NCI-H2029 (cell line): ENCODE data around the gene ZIC2.
"Not testable (repeated sequence)": the region's sequence is repeated elsewhere in the genome, so short reads cannot be mapped to it uniquely, and the experiment has no call there.

ENCODE experiments used
- DNase-seq: peaks from one replicate; lab custom pipeline; 2025; lab: John Stamatoyannopoulos, UW

The ZIC2 gene

GRCh38 chr13:99981735-99982035 is at the start of gene ZIC2:
Gene ZIC2 (plus strand): TSS chr13:99981784. CDS start chr13:99982065, 281 bp downstream.
- peak; percentile 28 for DNase-seq

GRCh38 chr13:99932912-99933311 is 48.7 kb upstream of the ZIC2 start:
- no peak for DNase-seq

GRCh38 chr13:99935772-99936171 is 45.8 kb upstream of the ZIC2 start:
- DNase-seq: no peak

GRCh38 chr13:99938635-99939034 is 42.9 kb upstream of the ZIC2 start:
- no peak for DNase-seq

- DNase-seq: peak; percentile 27
Observed at GRCh38 chr13:99941086-99941485, 40.5 kb upstream of the ZIC2 start.

- DNase-seq: no peak
Observed at GRCh38 chr13:99941911-99942310, 39.7 kb upstream of the ZIC2 start.

- no peak for DNase-seq
Observed at GRCh38 chr13:99944102-99944501, 37.5 kb upstream of the ZIC2 start.

- no peak for DNase-seq
Observed at GRCh38 chr13:99944606-99945005, 37.0 kb upstream of the ZIC2 start.

- DNase-seq: not testable (repeated sequence)
Observed at GRCh38 chr13:99945515-99945914, 36.1 kb upstream of the ZIC2 start.

- DNase-seq: no peak
Observed at GRCh38 chr13:99947666-99948065, 33.9 kb upstream of the ZIC2 start.

GRCh38 chr13:99948411-99948810 is 33.2 kb upstream of the ZIC2 start:
- no peak for DNase-seq

- DNase-seq: no peak
Observed at GRCh38 chr13:99948907-99949678, 32.5 kb upstream of the ZIC2 start.

GRCh38 chr13:99949679-99950413 is 31.7 kb upstream of the ZIC2 start:
- no peak for DNase-seq

GRCh38 chr13:99951666-99952065 is 29.9 kb upstream of the ZIC2 start:
- DNase-seq: not testable (repeated sequence)

GRCh38 chr13:99953138-99953755 is 28.3 kb upstream of the ZIC2 start:
- no peak for DNase-seq

- DNase-seq: no peak
Observed at GRCh38 chr13:99955107-99955746, 26.4 kb upstream of the ZIC2 start.

GRCh38 chr13:99955747-99956472 is 25.7 kb upstream of the ZIC2 start:
- DNase-seq: no peak

- no peak for DNase-seq
Observed at GRCh38 chr13:99956473-99957349, 24.9 kb upstream of the ZIC2 start.

GRCh38 chr13:99958406-99959126 is 23.0 kb upstream of the ZIC2 start:
- DNase-seq: no peak

GRCh38 chr13:99959127-99959539 is 22.5 kb upstream of the ZIC2 start:
- no peak for DNase-seq
